Measurements from ENCODE around the gene SGTA.

- TF ChIP-seq CTCF (IDR thresholded peaks at IDR 0.05) (no peak), POLR2A (IDR thresholded peaks at IDR 0.05) (no peak)
Observed at GRCh38 chr19:2793577-2793976, 10.5 kb upstream of the SGTA start.
